Stimulated activated naive CD4-positive, alpha-beta T cell (primary cell): ENCODE measurements around the gene FKRP.
"Not testable (repeated sequence)": the region's sequence is repeated elsewhere in the genome, so short reads cannot be mapped to it uniquely, and the experiment has no call there.

Experiments used
- DNase-seq, 6 experiments: peaks; one replicate each; lab custom pipeline; 2025; lab: John Stamatoyannopoulos, UW

Gene FKRP

DNA sequence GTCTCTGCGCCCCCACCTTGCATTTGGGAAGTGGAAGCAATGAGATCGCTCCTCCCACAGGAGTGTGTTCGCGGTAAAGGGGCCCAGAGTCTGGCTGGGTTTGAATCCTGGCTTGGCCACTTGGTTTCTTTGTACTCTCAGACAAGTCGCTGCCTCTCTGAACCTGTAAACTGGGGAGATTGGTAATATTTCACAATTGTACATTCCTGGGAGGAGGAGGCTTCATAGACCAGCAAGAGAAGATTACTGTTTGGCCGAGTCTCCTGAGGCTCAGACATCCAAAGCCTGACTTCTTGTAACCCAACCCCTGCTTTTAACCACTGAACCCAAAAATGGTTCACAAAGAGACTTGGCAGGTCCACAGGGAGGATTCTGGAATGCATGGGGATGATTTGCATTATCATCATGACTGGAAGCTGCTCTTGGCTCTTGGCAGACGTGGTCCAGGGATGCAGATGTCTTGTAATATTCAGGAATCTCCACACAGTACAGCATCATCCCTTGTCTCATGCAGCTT is 14.0 kb downstream of the FKRP start:
- no peak for DNase-seq

DNA sequence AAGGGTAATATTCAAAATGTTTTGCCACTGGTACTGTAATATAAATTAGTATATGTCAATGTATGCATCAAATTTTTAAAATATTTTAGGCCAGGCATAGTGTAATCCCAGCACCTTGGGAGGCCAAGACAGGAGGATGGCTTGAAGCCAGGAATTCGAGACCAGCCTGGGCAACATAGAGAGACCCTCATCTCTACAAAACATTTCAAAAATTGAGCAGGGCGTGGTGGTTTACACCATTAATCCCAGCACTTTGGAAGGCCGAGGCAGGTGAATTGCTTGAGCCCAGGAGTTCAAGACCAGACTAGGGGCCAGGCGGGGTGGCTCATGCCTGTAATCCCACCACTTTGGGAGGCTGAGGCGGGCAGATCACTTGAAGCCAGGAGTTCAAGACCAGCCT is 14.5 kb downstream of the FKRP start:
- DNase-seq: no peak

DNA sequence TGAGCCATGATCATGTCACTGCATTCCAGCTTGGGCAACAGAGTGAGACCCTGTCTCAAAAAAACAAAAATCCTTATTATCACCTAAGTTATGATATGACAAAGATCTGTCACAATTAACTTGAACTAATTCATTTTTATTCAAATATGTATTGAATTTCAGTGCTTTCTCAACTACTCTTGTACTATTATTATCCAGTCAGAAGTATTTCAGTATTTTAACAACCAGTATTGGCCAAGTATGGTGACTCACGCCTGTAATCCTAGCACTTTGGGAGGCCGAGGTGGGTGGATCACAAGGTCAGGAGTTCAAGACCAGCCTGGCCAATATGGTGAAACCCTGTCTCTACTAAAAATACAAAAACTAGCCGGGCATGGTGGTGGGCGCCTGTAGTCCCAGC is 15.0 kb downstream of the FKRP start:
- DNase-seq: not testable (repeated sequence)

DNA sequence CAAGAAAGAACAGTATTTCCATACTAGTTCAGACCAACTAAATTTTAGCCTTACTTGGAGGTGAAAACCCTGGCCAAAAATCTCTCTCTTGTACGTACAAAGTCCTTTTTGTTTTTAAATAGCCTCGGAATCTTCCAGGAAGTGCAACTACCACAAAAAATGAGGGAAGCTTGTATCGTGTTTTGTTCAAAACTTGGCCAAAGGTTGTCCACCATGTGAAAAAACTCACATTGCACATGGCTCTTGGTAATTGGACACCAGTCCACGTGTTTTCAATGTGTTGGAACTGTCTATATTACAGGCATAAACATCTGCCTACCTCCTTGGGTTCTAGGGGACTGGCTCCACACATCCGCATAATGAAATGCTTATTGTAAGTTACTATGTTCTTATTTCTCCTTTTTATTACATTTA is 15.6 kb downstream of the FKRP start:
- DNase-seq: no peak

DNA sequence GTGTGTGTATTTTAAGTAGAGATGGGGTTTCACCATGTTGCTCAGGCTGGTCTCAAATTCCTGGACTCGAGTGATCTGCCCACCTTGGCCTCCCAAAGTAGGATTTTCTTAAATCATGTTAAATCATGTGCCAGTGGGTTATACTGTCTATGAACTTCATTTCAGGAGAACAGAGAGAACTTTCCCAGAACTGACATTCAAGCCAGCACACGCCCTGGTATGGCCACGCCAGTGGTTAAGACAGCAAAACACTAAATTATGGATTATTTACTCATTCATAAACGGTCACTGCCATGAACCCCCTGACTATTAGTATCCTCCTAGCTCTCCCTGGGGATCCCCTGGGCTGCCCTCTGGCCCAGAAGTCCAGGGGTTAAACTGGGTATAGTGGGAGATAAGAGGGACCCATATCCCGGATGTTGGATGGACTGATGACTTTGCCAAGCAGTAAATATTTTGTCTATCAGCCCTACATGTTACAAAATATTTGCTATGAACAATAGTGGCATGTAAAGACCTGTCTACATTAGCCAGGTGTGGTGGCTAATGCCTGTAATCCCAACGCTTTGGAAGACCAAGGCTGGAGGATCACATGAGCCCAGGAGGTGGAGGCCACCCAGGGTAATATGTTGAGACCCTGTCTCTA is 16.5 kb downstream of the FKRP start:
- DNase-seq: no peak

DNA sequence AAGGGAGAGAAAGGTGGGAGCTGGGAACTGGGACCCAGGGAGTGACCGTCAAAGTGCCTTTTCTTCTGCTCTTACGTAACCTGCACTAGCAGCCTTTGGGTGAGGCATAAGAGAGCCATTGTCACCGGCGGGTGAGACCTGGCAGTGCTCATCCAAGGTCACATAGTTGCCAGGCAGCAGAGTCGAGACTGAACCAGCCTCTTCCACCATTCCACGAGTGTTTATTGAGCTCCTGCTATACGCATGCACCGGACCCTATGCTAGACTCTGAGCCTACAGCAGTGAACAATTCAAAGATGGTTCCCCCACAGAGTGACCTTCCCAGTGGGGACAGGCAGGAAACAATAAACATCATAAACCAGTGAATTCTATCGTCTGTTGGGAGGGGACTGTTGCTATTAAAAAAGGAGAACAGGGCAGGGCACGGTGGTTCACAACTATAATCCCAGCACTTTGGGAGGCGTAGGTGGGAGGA is 19.0 kb downstream of the FKRP start:
- no peak for DNase-seq

DNA sequence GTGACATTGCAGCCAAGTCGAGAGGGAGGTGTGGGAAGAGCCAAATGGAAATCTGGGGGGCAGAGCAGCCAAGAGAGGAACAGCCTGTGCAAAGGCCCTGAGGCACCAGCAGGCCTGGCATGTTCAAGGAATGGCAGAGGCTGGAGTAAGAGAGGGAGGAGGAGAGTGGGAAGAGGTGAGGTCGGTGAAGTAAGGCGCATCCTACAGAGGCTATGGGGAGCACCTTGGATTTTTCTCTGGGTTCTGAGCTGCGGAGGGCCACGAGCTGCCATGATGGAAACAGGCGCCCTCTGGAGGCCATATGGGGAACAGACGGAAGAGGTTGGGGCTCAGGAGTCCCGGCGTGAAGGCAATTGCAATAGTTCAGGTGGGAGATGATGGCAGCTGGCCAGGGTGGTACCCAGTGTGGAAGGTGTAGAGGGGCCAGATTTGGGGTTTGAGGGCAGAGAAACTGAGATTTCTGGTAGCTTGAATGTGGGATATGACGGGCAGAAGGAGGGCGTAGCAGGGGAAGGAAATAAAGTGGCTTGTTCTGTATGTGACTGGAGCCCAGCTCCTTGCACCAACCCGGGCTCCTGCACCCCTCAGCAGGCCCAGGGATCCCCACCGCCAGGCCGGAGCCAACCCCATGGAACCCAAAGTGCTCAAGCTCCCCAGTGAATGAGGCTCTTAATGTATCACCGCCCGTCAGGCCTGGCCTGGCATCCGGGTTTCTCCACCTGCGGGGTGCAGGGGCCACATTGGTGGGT is 20.9 kb downstream of the FKRP start:
- DNase-seq: peak; percentile 6 to 50 (median 29)

DNA sequence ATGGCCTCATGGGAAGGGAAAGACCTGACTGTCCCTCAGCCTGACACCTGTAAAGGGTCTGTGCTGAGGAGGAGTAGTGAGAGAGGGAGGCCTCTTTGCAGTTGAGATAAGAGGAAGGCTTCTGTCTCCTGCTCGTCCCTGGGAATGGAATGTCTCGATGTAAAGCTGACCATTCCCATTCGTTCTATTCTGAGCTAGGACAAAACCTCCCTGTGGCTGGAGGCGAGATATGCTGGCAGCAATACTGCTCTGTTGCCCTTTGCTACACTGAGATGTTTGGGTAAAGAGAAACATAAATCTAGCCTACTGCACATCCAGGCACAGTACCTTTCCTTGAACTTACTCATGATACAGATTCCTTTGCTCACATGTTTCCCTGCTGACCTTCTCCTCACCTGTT is 22.9 kb downstream of the FKRP start:
- DNase-seq: not testable (repeated sequence)

DNA sequence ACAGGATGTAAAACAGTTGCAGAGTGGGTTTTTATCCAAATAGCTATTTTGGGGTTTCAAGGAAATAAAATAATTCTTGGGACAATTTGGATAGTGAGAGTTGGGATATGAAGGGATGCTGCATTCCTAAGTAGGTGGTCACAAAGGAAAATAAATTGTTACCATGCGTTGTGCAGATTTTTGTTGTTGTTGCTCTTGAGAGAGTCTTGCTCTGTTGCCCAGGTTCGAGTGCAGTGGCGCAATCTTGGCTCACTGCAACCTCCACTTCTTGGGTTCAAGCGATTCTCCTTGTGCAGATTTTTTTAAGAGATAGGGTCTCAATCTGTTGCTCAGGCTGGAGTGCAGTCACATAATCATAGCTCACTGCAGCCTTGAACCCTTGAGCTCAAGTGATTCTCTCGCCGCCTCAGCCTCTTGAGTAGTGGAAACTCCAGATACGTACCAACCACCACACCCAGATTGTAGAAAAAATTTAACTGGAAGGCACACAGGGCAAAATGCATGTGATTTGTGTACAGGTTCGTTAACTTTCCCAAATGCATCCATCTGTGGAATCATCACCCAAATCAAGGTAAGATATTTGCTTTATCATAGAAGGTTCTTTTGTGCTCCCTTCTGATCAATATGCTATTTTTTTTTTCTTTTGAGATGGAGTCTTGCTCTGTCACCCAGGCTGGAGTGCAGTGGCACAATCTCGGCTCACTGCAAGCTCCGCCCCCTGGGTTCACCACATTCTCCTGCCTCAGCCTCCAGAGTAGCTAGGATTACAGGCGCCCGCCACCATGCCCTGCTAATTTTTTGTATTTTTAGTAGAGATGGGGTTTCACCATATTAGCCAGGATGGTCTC is 26.5 kb downstream of the FKRP start:
- no peak for DNase-seq

DNA sequence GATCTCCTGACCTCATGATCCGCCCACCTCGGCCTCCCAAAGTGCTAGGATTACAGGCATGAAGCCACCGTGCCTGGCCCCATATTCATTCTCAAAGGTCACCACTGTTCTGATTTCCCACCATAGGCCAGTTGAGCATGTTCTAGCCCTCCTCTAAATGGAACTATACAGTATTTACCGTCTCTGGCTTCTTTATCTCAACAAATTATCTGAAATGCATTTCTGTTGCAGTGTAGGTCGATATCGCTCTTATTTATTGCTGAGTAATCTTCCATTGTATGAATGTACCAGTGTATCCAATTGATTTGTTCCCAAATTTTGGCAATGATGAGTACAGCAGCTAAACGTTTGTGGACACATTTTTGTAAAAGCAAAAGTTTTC is 27.2 kb downstream of the FKRP start:
- DNase-seq: no peak

DNA sequence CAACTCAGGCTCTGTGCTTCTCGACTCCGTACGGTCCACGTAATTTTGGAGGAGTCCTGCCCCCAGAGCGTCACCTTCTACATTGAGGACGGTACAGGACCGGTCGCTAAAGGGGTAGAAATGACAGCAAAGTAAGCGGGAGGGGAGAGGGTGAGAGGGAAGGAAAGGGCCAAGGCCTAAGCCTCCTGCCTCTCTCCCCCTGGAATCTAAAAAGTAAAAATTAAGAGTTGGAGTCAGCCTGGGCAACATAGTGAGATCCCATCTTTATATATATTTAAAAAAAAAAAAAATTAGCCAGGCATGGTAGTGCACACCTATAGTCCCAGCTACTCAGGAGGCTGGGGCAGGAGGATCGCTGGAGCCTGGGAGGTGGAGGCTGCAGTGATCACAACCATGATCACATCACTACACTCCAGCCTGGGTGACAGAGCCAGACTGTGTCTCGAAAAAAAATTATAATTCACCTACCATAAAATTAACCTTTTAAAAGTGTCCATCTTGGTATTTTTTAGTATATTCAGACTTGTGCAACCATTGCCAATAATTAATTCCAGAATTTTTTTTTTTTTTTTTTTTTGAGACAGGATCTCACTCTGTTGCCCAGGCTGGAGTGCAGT is 29.9 kb downstream of the FKRP start:
- no peak for DNase-seq

DNA sequence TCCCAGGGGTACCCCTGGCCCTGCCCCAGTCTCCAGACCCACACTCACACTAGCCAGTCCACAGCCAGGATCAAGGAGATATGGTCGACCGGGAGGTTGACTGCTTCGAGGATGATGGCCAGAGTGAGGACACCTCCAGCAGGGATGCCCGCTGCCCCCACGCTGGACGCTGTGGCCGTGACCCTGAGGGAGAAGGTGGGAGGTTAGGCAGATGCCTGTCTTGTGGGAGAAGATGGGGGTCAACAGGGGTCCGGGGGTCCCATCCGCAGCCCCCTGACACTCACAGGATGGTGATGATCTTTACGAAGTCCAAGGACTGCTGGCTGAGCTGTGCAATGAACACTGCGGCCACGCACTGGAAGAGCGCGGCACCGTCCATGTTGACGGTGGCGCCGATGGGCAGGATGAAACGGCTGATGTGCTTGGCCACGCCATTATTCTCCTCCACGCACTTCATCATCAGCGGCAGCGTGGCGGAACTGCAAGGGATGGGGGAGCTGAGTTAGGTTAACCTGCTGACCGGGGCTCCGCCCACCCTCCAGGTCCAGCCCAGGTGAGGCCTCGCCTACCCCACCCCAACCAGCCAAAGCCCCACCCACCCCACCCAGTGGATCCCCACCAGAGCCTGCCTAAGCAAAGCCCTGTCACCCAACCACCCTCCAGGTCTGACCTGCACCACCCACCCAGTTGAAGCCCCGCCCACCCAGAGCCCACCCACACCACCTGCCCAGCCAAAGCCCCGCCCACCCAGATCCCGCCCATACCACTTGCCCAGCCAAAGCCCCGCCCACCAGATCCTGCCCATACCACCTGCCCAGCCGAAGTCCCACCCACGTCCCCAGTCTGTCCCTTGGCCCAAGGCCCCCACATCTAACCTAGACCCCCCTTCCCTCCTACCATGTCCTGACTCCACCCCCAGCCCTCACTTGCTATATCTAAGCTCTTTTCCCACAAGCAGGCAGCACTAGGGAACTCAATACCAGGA is 31.4 kb downstream of the FKRP start:
- no peak for DNase-seq

DNA sequence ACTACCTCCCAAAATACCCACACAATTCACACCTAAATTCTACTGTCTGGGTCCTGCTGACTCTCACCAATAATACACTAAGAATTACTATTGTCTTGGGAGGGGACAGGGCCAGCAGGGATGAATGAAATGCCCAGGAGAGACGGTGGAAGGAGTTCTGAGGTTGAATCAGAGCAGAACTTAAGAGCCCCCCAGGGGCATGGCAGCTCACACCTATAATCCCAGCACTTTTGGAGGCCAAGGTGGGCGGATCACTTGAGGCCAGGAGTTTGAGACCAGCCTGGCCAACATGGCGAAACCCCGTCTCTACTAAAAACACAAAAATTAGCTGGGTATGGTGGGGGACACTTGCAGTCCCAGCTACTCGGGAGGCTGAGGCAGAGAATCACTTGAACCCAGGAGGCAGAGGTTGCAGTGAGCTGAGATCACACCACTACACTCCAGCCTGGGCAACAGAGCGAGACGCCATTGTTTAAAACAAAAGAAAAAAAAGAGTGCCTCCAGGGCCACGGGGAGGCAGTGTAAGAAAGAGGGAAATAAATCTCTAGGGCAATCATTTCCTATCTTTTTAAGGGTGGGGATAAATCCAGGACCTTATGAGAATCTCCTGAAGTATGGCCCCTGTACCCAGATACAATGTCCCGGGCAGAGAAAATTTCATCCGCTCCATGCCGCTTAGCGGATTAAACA is 32.2 kb downstream of the FKRP start:
- DNase-seq: not testable (repeated sequence)

DNA sequence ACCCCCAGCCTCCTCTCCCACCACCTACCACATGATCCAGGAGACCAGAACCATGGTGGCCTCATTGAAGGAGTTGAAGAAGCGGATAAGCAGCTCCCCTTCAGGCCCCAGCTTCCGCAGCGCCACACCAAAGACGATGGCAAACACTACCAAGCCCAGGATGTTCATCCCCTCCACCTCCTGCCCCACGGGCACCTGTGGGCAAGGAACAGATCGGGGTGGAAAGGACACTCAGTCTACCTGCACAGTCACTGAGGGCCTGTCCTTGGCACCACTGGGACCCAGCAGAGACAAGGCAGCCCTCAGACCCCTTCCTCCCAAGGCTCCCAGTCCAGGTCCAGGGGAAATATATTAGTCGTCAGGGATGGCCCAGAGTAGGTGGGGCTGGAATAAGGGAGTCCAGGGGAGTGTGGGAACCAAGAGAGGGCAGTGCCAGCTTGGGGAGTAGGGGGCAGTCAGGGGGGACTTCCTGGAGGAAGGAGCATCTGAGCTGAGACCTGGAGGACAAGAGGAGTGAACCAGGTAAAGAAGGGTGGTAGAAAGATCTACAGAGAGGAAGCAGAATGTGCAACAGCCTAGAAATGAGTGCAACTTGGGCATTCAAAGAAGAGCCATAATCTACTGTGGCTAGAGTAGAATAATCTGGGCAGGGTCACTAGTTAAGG is 36.6 kb downstream of the FKRP start:
- DNase-seq: no peak

DNA sequence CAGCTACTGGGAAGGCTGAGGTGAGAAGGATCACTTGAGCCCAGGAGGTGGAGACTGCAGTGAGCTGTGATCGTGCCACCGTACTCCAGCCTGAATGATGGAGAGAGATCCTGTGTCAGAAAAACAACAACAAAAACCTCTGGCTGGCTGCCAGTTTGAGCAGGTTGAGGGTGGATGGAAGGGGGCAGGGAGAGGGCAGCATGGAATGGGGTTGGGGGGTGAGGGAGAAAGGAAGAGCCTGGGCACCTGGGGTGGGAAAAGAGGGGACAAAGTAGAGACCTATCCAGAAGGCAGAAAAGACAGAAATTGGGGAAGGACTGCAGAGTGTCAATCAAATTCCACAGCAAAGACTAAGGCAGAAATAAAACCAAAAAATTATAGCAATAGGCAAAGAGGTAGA is 37.8 kb downstream of the FKRP start:
- DNase-seq: no peak

DNA sequence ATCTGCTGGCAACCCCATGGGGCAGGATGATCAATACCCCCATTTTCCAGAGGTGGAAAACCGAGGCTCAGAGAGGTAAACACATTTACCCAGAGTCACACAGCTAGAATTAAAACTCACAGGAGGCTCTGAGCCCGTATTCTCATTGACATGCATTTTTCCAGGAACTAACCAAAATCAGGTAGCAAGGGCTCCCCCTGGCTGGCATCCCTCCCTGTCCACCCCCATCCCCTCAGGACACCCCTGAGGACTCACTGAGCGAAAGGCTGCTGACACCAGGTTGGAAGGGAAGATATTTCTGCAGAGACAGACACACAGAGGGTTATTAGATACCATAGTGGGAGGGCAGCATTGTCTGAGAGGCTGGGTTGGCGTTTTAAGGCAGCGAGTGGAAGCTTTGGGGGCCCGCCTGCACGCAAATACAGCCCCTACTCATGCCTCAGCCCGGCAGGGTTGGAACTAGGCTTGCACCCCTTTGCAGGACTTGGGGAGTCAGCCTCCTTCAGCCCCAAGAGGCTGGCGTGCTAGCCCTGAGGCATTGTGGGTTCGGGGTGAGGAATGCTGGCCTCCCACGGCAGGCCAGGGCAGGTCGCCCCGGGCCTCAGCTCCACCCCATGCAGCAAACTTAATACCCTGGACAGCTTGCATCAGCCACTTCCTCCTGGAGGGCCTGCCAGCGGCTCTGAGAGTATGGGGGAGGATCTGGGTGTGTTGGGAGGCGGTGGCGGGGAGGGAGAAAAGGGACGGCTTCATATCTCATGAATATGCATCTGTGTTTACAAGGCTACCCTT is 38.6 kb downstream of the FKRP start:
- DNase-seq: no peak

DNA sequence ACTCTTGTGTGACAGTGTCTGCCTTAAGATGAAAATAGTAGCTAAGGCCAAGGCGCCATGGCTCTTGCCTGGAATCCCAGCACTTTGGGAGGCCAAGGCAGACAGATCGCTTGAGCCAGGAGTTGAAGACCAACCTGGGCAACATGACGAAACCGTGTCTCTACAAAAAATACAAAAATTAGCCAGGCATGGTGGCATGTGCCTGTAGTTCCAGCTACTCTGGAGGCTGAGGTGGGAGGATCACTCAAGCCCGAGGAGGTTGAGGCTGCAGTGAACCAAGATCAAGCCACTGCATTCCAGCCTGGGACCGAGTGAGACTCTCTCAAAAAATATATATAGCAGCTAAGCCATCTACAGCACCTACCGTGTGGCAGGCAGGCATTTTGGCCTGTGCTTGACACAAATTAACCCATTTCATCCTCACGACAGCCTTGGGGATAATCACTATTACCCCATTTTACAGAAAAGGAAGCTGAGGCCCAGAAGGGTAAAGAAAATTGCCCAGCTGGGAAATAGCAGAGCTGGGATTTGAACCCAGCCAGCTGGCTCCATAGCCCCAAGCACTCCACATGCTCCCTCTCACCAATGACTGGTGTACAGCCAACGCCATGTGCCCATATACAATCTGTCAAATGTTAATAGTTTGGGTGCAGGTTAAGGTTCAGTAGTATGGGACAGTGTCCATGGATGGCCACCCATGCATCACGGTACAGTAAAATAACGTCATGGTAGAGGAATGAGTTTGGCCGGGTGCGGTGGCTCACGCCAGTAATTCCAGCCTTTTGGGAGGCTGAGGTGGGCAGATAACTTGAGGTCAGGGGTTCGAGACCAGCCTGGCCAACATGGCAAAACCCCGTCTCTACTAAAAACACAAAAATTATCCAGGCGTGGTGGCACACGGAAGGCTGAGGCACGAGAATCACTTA is 39.5 kb downstream of the FKRP start:
- DNase-seq: no peak

DNA sequence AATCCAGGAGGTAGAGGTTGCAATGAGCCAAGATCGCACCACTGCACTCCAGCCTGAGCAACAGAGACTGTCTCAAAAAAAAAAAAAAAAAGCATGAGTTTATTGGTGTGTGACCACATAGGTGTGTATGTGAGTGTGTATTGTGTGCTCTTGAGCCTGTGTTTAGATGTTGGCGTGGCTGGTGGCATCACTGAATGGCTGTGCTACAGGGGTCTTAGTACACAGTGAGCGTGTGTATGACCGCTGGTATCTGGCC is 40.1 kb downstream of the FKRP start:
- DNase-seq: no peak
